ENCODE measurements around the gene KIF26B.
A peak's percentile ranks its signal among the peaks of the same experiment; 100 is the strongest.
"Not testable (repeated sequence)": the region's sequence is repeated elsewhere in the genome, so short reads cannot be mapped to it uniquely, and the experiment has no call there.

KIF26B gene

GRCh38 chr1:245690156-245690690 lies 535.4 kb downstream of the KIF26B start:
- no peak for DNase-seq

GRCh38 chr1:245690946-245691541 lies 536.3 kb downstream of the KIF26B start:
- no peak for DNase-seq

- DNase-seq: no peak
Measured at GRCh38 chr1:245691897-245692296, 537.1 kb downstream of the KIF26B start.

GRCh38 chr1:245692318-245692717 lies 537.5 kb downstream of the KIF26B start:
- no peak for DNase-seq

- DNase-seq: no peak
Measured at GRCh38 chr1:245693116-245693793, 538.5 kb downstream of the KIF26B start.

- DNase-seq: no peak
Measured at GRCh38 chr1:245693941-245694752, 539.4 kb downstream of the KIF26B start.

- DNase-seq: no peak
Measured at GRCh38 chr1:245694753-245695195, 540.0 kb downstream of the KIF26B start.

- no peak for DNase-seq
Measured at GRCh38 chr1:245695211-245695610, 540.4 kb downstream of the KIF26B start.

- DNase-seq: not testable (repeated sequence)
Measured at GRCh38 chr1:245695701-245696100, 540.9 kb downstream of the KIF26B start.

GRCh38 chr1:245698116-245698515 lies 543.3 kb downstream of the KIF26B start:
- DNase-seq: no peak

- DNase-seq: no peak
Measured at GRCh38 chr1:245698860-245699259, 544.1 kb downstream of the KIF26B start.

GRCh38 chr1:245700631-245701030 lies 545.8 kb downstream of the KIF26B start:
- no peak for DNase-seq

- no peak for DNase-seq
Measured at GRCh38 chr1:245701631-245702030, 546.8 kb downstream of the KIF26B start.

GRCh38 chr1:245702346-245702745 lies 547.6 kb downstream of the KIF26B start:
- DNase-seq: no peak

- DNase-seq: no peak
Measured at GRCh38 chr1:245704341-245704740, 549.6 kb downstream of the KIF26B start.

GRCh38 chr1:245704765-245705164 lies 550.0 kb downstream of the KIF26B start:
- no peak for DNase-seq

- no peak for DNase-seq
Measured at GRCh38 chr1:245707941-245708340, 553.2 kb downstream of the KIF26B start.

GRCh38 chr1:245710961-245711903 lies 556.4 kb downstream of the KIF26B start:
- DNase-seq: no peak

GRCh38 chr1:245714027-245714426 lies 559.2 kb downstream of the KIF26B start:
- DNase-seq: not testable (repeated sequence)

- peak in 1 of 2 experiments; percentile 30 for DNase-seq
Measured at GRCh38 chr1:245715291-245715701, 560.5 kb downstream of the KIF26B start.

- no peak for DNase-seq
Measured at GRCh38 chr1:245715970-245716369, 561.2 kb downstream of the KIF26B start.

- DNase-seq: no peak
Measured at GRCh38 chr1:245716561-245716960, 561.8 kb downstream of the KIF26B start.

All from NCI-H526 (cell line).